Liver (tissue), 9 donors: Measurements from ENCODE around the gene RAG2. TPM values are rescaled to one million over a fixed set of nuclear protein-coding genes. Genes with fewer than 3 reads are reported as not detected.

Source experiments
- DNase-seq: peaks from one replicate; pipeline ENCODE4 v3.0.0-alpha.2; 2017; ENCODE audit warnings: low spot score
- H3K27ac ChIP-seq, 2 donors: one replicate each; pipeline ENCODE4 v1.7.0; 2013; ENCODE audit warnings: inconsistent platforms in 2 of 2, low read length in 2 of 2, control low read depth in 1 of 2, low read depth in 1 of 2, mild to moderate bottlenecking in 1 of 2
- H3K27me3 ChIP-seq, 4 donors: one replicate each; pipeline versions ENCODE4 v1.6.1 to v1.7.0; 2013; ENCODE audit warnings: low read length in 3 of 4, inconsistent platforms in 1 of 4, mild to moderate bottlenecking in 1 of 4, moderate library complexity in 1 of 4; ENCODE audit not compliant: control insufficient read depth in 4 of 4, insufficient read depth in 4 of 4
- H3K36me3 ChIP-seq, 4 donors: one replicate each; pipeline versions ENCODE4 v1.6.1 to v1.7.0; 2013; ENCODE audit warnings: low read length in 3 of 4, mild to moderate bottlenecking in 3 of 4, low read depth in 1 of 4, moderate library complexity in 1 of 4; ENCODE audit not compliant: control insufficient read depth in 4 of 4, insufficient read depth in 3 of 4
- H3K4me1 ChIP-seq, 4 donors: one replicate each; pipeline versions ENCODE4 v1.6.1 to v1.7.0; 2013; ENCODE audit warnings: low read length in 3 of 4, mild to moderate bottlenecking in 3 of 4, moderate library complexity in 1 of 4; ENCODE audit not compliant: control insufficient read depth in 4 of 4, insufficient read depth in 4 of 4
- H3K4me3 ChIP-seq, 3 donors: one replicate each; pipeline versions ENCODE4 v1.6.1 to v1.7.0; 2013; ENCODE audit warnings: low read length in 3 of 3, control low read depth in 1 of 3, low read depth in 1 of 3, mild to moderate bottlenecking in 1 of 3
- H3K9ac ChIP-seq, 2 donors: one replicate each; pipeline ENCODE4 v1.7.0; 2013; ENCODE audit warnings: low read length in 2 of 2, mild to moderate bottlenecking in 2 of 2, moderate library complexity in 2 of 2, control low read depth in 1 of 2, low read depth in 1 of 2
- H3K9me3 ChIP-seq, 4 donors: one replicate each; pipeline versions ENCODE4 v1.6.1 to v1.7.0; 2013; ENCODE audit warnings: low read length in 3 of 4; ENCODE audit not compliant: control insufficient read depth in 4 of 4
- EGR1 ChIP-seq, 2 donors: IDR thresholded peaks; 2 replicates each; pipeline ENCODE4 v1.6.1; 2016 to 2018; ENCODE audit warnings: antibody characterized with exemption in 2 of 2, low read depth in 2 of 2
- FOXA1 ChIP-seq: IDR thresholded peaks from 2 replicates; pipeline ENCODE4 v1.6.1; 2016; ENCODE audit warnings: antibody characterized with exemption
- GABPA ChIP-seq, 2 donors: IDR thresholded peaks in 1 of 2; conservative IDR thresholded peaks in 1 of 2; 2 replicates each; pipeline ENCODE4 v1.6.1; 2016; ENCODE audit warnings: antibody characterized with exemption in 2 of 2, mild to moderate bottlenecking in 1 of 2, moderate library complexity in 1 of 2
- HNF4A ChIP-seq, 2 donors: conservative IDR thresholded peaks; 2 replicates each; pipeline ENCODE4 v1.6.1; 2016; ENCODE audit warnings: antibody characterized with exemption in 2 of 2, mild to moderate bottlenecking in 2 of 2
- HNF4G ChIP-seq: IDR thresholded peaks from 2 replicates; pipeline ENCODE4 v1.6.1; 2016; ENCODE audit warnings: antibody characterized with exemption
- JUND ChIP-seq, 2 donors: IDR thresholded peaks; 2 replicates each; pipeline ENCODE4 v1.6.1; 2016; ENCODE audit warnings: antibody characterized with exemption in 2 of 2
- NR2F2 ChIP-seq: IDR thresholded peaks from 2 replicates; pipeline ENCODE4 v1.6.1; 2016; ENCODE audit warnings: antibody characterized with exemption
- RAD21 ChIP-seq, 2 donors: IDR thresholded peaks; 2 replicates each; pipeline ENCODE4 v1.6.1; 2016; ENCODE audit warnings: antibody characterized with exemption in 2 of 2, mild to moderate bottlenecking in 2 of 2
- SP1 ChIP-seq: IDR thresholded peaks from 2 replicates; pipeline ENCODE4 v1.6.1; 2018; ENCODE audit warnings: antibody characterized with exemption, mild to moderate bottlenecking
- TAF1 ChIP-seq: conservative IDR thresholded peaks from 2 replicates; pipeline ENCODE4 v1.6.1; 2016; ENCODE audit warnings: antibody characterized with exemption, mild to moderate bottlenecking
- YY1 ChIP-seq: IDR thresholded peaks from 2 replicates; pipeline ENCODE4 v1.6.1; 2016; ENCODE audit warnings: antibody characterized with exemption, mild to moderate bottlenecking
- WGBS: extraction: QIAGEN DNeasy Blood & Tissue Kit; methylation state at CpG from one replicate; pipeline ENCODE4 v1.1.7; 2013; 5-methylcytosine and 5-hydroxymethylcytosine counted together
- polyA plus RNA-seq, 2 donors: library from polyadenylated mRNA; stranded (reverse) in 1 of 2; unstranded in 1 of 2; fragments of 200-250 nt in 1 of 2; fragments of >200 nt in 1 of 2; fragmentation: Nextera tagmentation in 1 of 2; extraction: Ambion mirVana in 1 of 2; gene quantifications; one replicate each; pipeline versions ENCODE4 v1.2.1 to v1.2.3, GENCODE V29; 2013 to 2015
- total RNA-seq, 2 donors: library from RNA; depleted of rRNA; stranded (reverse); fragments of >200 nt; gene quantifications; one replicate each; pipeline ENCODE4 v1.2.3, GENCODE V29; 2014
- TF ChIP-seq, protein P1 (sequence below): fragments of 150-350 bp; IDR thresholded peaks from 2 replicates; pipeline ENCODE4 v1.5.1; 2017; ENCODE audit warnings: improper control_type of control experiment, low read depth, low read length; ENCODE audit not compliant: missing input control
- TF ChIP-seq, protein P2 (sequence below): IDR thresholded peaks from 2 replicates; pipeline ENCODE4 v1.6.1; 2016; ENCODE audit warnings: antibody characterized with exemption
- TF ChIP-seq, protein P3 (sequence below): IDR thresholded peaks from 2 replicates; pipeline ENCODE4 v1.6.1; 2016; ENCODE audit warnings: antibody characterized with exemption, mild to moderate bottlenecking
- TF ChIP-seq, protein P4 (sequence below): IDR thresholded peaks from 2 replicates; pipeline ENCODE4 v1.6.1; 2016; ENCODE audit warnings: antibody characterized with exemption
- TF ChIP-seq, protein P5 (sequence below): IDR thresholded peaks from 2 replicates; pipeline ENCODE4 v1.6.1; 2016; ENCODE audit warnings: antibody characterized with exemption
- donor health status: healthy.
- donor health status: healthy.
- donor health status: healthy.
- donor health status: healthy.
- donor health status: healthy.

The RAG2 gene
- total and polyA plus RNA-seq, 4 donors, result 2.0 TPM; not detected in 3

DNA sequence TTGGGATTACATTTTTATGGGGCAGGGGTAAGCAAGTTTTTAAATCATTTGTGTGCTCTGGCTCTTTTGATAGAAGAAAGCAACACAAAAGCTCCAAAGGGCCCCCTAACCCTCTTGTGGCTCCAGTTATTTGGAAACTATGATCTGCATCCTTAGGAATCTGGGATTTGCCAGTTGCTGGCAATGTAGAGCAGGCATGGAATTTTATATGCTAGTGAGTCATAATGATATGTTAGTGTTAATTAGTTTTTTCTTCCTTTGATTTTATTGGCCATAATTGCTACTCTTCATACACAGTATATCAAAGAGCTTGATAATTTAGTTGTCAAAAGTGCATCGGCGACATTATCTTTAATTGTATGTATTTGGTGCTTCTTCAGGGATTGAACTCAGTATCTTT, 20.2 kb downstream of the RAG2 start:
- Histone ChIP-seq H3K27ac (no peak overlapping the region), H3K9ac (no peak overlapping the region), H3K36me3 (no peaks in the 10 kb centered on the region), H3K4me1 (no peaks in the 10 kb centered on the region), H3K4me3 (no peak overlapping the region), H3K9me3 (no peaks in the 10 kb centered on the region), H3K27me3 (no peaks in the 10 kb centered on the region)
- WGBS, result 95% methylated on average over 2 of the region's 2 CpGs
- DNase-seq, result no peak
- TF ChIP-seq HNF4G (no peak), JUND (IDR thresholded peaks at IDR 0.05) (no peak)
- TF ChIP-seq, protein P1, sequence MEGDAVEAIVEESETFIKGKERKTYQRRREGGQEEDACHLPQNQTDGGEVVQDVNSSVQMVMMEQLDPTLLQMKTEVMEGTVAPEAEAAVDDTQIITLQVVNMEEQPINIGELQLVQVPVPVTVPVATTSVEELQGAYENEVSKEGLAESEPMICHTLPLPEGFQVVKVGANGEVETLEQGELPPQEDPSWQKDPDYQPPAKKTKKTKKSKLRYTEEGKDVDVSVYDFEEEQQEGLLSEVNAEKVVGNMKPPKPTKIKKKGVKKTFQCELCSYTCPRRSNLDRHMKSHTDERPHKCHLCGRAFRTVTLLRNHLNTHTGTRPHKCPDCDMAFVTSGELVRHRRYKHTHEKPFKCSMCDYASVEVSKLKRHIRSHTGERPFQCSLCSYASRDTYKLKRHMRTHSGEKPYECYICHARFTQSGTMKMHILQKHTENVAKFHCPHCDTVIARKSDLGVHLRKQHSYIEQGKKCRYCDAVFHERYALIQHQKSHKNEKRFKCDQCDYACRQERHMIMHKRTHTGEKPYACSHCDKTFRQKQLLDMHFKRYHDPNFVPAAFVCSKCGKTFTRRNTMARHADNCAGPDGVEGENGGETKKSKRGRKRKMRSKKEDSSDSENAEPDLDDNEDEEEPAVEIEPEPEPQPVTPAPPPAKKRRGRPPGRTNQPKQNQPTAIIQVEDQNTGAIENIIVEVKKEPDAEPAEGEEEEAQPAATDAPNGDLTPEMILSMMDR, result no peak

DNA sequence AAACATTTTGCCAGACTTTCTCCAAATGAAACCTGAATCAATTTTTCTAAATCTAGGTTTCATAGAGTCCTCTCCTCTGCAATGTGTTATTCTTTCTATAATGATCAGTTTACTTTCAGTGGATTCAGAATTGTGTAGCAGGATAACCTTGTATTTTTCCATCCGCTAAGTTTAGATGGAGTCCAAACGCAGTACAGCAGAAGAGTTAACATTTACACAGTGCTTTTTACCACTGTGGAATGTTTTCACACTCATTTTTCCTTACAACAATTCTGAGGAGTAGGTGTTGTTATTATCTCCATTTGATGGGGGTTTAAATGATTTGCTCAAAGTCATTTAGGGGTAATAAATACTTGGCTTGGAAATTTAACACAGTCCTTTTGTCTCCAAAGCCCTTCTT, 20.7 kb downstream of the RAG2 start:
- no peak for DNase-seq

More for the DNA sequence above, 20.7 kb downstream of the RAG2 start:
- H3K9me3 ChIP-seq, result no peaks in the 10 kb centered on the region
- H3K4me1 ChIP-seq, result no peaks in the 10 kb centered on the region
- no peaks in the 10 kb centered on the region for H3K36me3 ChIP-seq
- no peaks in the 10 kb centered on the region for H3K27me3 ChIP-seq
- TF ChIP-seq, protein P2, sequence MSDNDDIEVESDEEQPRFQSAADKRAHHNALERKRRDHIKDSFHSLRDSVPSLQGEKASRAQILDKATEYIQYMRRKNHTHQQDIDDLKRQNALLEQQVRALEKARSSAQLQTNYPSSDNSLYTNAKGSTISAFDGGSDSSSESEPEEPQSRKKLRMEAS, result no peak
- TF ChIP-seq HNF4A (conservative IDR thresholded peaks at IDR 0.05) (no peak), NR2F2 (no peak), SP1 (no peak), TAF1 (no peak), YY1 (no peak), RAD21 (IDR thresholded peaks at IDR 0.05) (no peak), EGR1 (IDR thresholded peaks at IDR 0.05; ENCODE audit: low read depth in 2 of 2) (no peak), GABPA (IDR thresholded peaks at IDR 0.05 in 1 of 2, conservative IDR thresholded peaks at IDR 0.05 in 1 of 2) (no peak), FOXA1 (no peak), JUND (IDR thresholded peaks at IDR 0.05) (no peak)
- TF ChIP-seq, protein P3, sequence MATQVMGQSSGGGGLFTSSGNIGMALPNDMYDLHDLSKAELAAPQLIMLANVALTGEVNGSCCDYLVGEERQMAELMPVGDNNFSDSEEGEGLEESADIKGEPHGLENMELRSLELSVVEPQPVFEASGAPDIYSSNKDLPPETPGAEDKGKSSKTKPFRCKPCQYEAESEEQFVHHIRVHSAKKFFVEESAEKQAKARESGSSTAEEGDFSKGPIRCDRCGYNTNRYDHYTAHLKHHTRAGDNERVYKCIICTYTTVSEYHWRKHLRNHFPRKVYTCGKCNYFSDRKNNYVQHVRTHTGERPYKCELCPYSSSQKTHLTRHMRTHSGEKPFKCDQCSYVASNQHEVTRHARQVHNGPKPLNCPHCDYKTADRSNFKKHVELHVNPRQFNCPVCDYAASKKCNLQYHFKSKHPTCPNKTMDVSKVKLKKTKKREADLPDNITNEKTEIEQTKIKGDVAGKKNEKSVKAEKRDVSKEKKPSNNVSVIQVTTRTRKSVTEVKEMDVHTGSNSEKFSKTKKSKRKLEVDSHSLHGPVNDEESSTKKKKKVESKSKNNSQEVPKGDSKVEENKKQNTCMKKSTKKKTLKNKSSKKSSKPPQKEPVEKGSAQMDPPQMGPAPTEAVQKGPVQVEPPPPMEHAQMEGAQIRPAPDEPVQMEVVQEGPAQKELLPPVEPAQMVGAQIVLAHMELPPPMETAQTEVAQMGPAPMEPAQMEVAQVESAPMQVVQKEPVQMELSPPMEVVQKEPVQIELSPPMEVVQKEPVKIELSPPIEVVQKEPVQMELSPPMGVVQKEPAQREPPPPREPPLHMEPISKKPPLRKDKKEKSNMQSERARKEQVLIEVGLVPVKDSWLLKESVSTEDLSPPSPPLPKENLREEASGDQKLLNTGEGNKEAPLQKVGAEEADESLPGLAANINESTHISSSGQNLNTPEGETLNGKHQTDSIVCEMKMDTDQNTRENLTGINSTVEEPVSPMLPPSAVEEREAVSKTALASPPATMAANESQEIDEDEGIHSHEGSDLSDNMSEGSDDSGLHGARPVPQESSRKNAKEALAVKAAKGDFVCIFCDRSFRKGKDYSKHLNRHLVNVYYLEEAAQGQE, result no peak
- TF ChIP-seq, protein P4, sequence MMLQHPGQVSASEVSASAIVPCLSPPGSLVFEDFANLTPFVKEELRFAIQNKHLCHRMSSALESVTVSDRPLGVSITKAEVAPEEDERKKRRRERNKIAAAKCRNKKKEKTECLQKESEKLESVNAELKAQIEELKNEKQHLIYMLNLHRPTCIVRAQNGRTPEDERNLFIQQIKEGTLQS, result no peak
- TF ChIP-seq, protein P5, sequence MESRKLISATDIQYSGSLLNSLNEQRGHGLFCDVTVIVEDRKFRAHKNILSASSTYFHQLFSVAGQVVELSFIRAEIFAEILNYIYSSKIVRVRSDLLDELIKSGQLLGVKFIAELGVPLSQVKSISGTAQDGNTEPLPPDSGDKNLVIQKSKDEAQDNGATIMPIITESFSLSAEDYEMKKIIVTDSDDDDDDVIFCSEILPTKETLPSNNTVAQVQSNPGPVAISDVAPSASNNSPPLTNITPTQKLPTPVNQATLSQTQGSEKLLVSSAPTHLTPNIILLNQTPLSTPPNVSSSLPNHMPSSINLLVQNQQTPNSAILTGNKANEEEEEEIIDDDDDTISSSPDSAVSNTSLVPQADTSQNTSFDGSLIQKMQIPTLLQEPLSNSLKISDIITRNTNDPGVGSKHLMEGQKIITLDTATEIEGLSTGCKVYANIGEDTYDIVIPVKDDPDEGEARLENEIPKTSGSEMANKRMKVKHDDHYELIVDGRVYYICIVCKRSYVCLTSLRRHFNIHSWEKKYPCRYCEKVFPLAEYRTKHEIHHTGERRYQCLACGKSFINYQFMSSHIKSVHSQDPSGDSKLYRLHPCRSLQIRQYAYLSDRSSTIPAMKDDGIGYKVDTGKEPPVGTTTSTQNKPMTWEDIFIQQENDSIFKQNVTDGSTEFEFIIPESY, result no peak
- TF ChIP-seq, protein P1, result no peak
- WGBS, result 84% methylated on average over 2 of the region's 2 CpGs
- H3K27ac ChIP-seq, result no peak overlapping the region
- H3K9ac ChIP-seq, result no peak overlapping the region
- H3K4me3 ChIP-seq, result no peak overlapping the region
